Right forelimb (tissue), 1 donor: ENCODE results near the gene BTBD9.

Experiments used
- DNase-seq: peaks from one replicate; pipeline ENCODE4 v3.0.0-alpha.2; 2018

The BTBD9 gene

GRCh38 chr6:38272222-38272621 is 367.5 kb downstream of the BTBD9 start:
- no peak for DNase-seq

GRCh38 chr6:38271081-38271480 is 368.6 kb downstream of the BTBD9 start:
- no peak for DNase-seq

GRCh38 chr6:38270367-38270766 is 369.4 kb downstream of the BTBD9 start:
- no peak for DNase-seq

- DNase-seq: no peak
Observed at GRCh38 chr6:38269461-38270172, 370.1 kb downstream of the BTBD9 start.

- DNase-seq: no peak
Observed at GRCh38 chr6:38268342-38268741, 371.4 kb downstream of the BTBD9 start.

- no peak for DNase-seq
Observed at GRCh38 chr6:38266921-38267354, 372.8 kb downstream of the BTBD9 start.

- DNase-seq: no peak
Observed at GRCh38 chr6:38264605-38265004, 375.1 kb downstream of the BTBD9 start.

GRCh38 chr6:38262609-38263008 is 377.1 kb downstream of the BTBD9 start:
- no peak for DNase-seq

GRCh38 chr6:38262026-38262425 is 377.7 kb downstream of the BTBD9 start:
- DNase-seq: no peak

- DNase-seq: no peak
Observed at GRCh38 chr6:38261626-38262025, 378.1 kb downstream of the BTBD9 start.

GRCh38 chr6:38259736-38260135 is 380.0 kb downstream of the BTBD9 start:
- no peak for DNase-seq

GRCh38 chr6:38248500-38249234 is 391.1 kb downstream of the BTBD9 start:
- DNase-seq: no peak

GRCh38 chr6:38245295-38245694 is 394.4 kb downstream of the BTBD9 start:
- DNase-seq: no peak

GRCh38 chr6:38244869-38245268 is 394.9 kb downstream of the BTBD9 start:
- no peak for DNase-seq

- DNase-seq: no peak
Observed at GRCh38 chr6:38241200-38241871, 398.4 kb downstream of the BTBD9 start.

- no peak for DNase-seq
Observed at GRCh38 chr6:38239719-38240451, 399.8 kb downstream of the BTBD9 start.

GRCh38 chr6:38236631-38237030 is 403.1 kb downstream of the BTBD9 start:
- DNase-seq: no peak

GRCh38 chr6:38234934-38235682 is 404.6 kb downstream of the BTBD9 start:
- no peak for DNase-seq

GRCh38 chr6:38234141-38234540 is 405.6 kb downstream of the BTBD9 start:
- DNase-seq: no peak

GRCh38 chr6:38233161-38233791 is 406.5 kb downstream of the BTBD9 start:
- DNase-seq: no peak

- no peak for DNase-seq
Observed at GRCh38 chr6:38225766-38226165, 414.0 kb downstream of the BTBD9 start.

GRCh38 chr6:38221251-38221650 is 418.5 kb downstream of the BTBD9 start:
- no peak for DNase-seq
